SK-N-SH treated with all-trans-retinoic acid at 6 μM for 48 hours (cell line): ENCODE measurements around the gene PRRG2.

Experiments
- ATAC-seq: fragments of 200-7000 bp; cut with Tn5 transposase; 3 replicates; pipeline ENCODE4 v1.9.1; 2020; ENCODE audit warnings: mild to moderate bottlenecking, moderate library complexity
- ARNTL ChIP-seq: fragments of 450-650 bp; formaldehyde crosslinking; IDR thresholded peaks from 2 replicates; pipeline ENCODE4 v1.5.0; 2020; ENCODE audit warnings: low read depth, mild to moderate bottlenecking, moderate library complexity, borderline replicate concordance
- CSDC2 ChIP-seq: fragments of 250-450 bp; sonication (Bioruptor Pico); IDR thresholded peaks from 2 replicates; pipeline ENCODE4 v1.5.0; 2020; ENCODE audit warnings: mild to moderate bottlenecking, moderate library complexity
- CSRNP3 ChIP-seq: fragments of 250-450 bp; sonication (Bioruptor Pico); IDR thresholded peaks from 2 replicates; pipeline ENCODE4 v1.5.1; 2021; ENCODE audit warnings: mild to moderate bottlenecking, moderate library complexity
- ESRRG ChIP-seq: fragments of 250-450 bp; sonication (Bioruptor Pico); IDR thresholded peaks from 2 replicates; pipeline ENCODE4 v1.6.1; 2021; ENCODE audit warnings: mild to moderate bottlenecking
- ISL1 ChIP-seq: fragments of 250-450 bp; sonication (Bioruptor Pico); IDR thresholded peaks from 2 replicates; pipeline ENCODE4 v2.1.2; 2022; ENCODE audit warnings: mild to moderate bottlenecking, moderate library complexity
- PPARA ChIP-seq: fragments of 250-450 bp; sonication (Bioruptor Pico); IDR thresholded peaks from 2 replicates; pipeline ENCODE4 v1.5.0; 2020; ENCODE audit warnings: mild to moderate bottlenecking, borderline replicate concordance
- RARB ChIP-seq: fragments of 250-450 bp; sonication (Bioruptor Pico); IDR thresholded peaks from 2 replicates; pipeline ENCODE4 v1.8.0; 2021; ENCODE audit warnings: mild to moderate bottlenecking, moderate library complexity
- SNAI2 ChIP-seq: fragments of 250-450 bp; sonication (Bioruptor Pico); IDR thresholded peaks from 2 replicates; pipeline ENCODE4 v1.5.0; 2020; ENCODE audit warnings: mild to moderate bottlenecking, moderate library complexity
- TCF4 ChIP-seq: fragments of 250-450 bp; sonication (Bioruptor Pico); IDR thresholded peaks from 2 replicates; pipeline ENCODE4 v1.8.0; 2021; ENCODE audit warnings: mild to moderate bottlenecking, moderate library complexity, borderline replicate concordance
- ZFP3 ChIP-seq: fragments of 250-450 bp; sonication (Bioruptor Pico); IDR thresholded peaks from 2 replicates; pipeline ENCODE4 v1.5.0; 2020; ENCODE audit warnings: mild to moderate bottlenecking, moderate library complexity
- ZNF565 ChIP-seq: fragments of 450-650 bp; formaldehyde crosslinking; conservative IDR thresholded peaks from 2 replicates; pipeline ENCODE4 v1.5.0; 2020; ENCODE audit warnings: low read depth, mild to moderate bottlenecking, moderate library complexity
- ZNF70 ChIP-seq: fragments of 450-650 bp; formaldehyde crosslinking; IDR thresholded peaks from 2 replicates; pipeline ENCODE4 v1.5.0; 2020; ENCODE audit warnings: mild to moderate bottlenecking, moderate library complexity
- ZNF8 ChIP-seq: fragments of 450-650 bp; formaldehyde crosslinking; IDR thresholded peaks from 2 replicates; pipeline ENCODE4 v1.5.0; 2020; ENCODE audit warnings: mild to moderate bottlenecking, moderate library complexity
- TF ChIP-seq, protein P1 (sequence below): fragments of 250-450 bp; sonication (Bioruptor Pico); IDR thresholded peaks from 2 replicates; pipeline ENCODE4 v1.8.0; 2021; ENCODE audit warnings: low read depth, mild to moderate bottlenecking, moderate library complexity, borderline replicate concordance
- TF ChIP-seq, protein P2 (sequence below): fragments of 250-450 bp; sonication (Bioruptor Pico); IDR thresholded peaks from 2 replicates; pipeline ENCODE4 v1.5.1; 2020; ENCODE audit warnings: low read depth, mild to moderate bottlenecking, moderate library complexity
- TF ChIP-seq, protein P3 (sequence below): fragments of 250-450 bp; sonication (Bioruptor Pico); IDR thresholded peaks from 2 replicates; pipeline ENCODE4 v1.5.0; 2020; ENCODE audit warnings: mild to moderate bottlenecking, moderate library complexity

The PRRG2 gene

GRCh38 chr19:49574206-49574755, 6.8 kb upstream of the PRRG2 start:
- TF ChIP-seq, protein P1, sequence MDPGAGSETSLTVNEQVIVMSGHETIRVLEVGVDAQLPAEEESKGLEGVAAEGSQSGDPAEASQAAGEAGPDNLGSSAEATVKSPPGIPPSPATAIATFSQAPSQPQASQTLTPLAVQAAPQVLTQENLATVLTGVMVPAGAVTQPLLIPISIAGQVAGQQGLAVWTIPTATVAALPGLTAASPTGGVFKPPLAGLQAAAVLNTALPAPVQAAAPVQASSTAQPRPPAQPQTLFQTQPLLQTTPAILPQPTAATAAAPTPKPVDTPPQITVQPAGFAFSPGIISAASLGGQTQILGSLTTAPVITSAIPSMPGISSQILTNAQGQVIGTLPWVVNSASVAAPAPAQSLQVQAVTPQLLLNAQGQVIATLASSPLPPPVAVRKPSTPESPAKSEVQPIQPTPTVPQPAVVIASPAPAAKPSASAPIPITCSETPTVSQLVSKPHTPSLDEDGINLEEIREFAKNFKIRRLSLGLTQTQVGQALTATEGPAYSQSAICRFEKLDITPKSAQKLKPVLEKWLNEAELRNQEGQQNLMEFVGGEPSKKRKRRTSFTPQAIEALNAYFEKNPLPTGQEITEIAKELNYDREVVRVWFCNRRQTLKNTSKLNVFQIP (CRISPR knock-in tag): no peak
- TF ChIP-seq, protein P2, sequence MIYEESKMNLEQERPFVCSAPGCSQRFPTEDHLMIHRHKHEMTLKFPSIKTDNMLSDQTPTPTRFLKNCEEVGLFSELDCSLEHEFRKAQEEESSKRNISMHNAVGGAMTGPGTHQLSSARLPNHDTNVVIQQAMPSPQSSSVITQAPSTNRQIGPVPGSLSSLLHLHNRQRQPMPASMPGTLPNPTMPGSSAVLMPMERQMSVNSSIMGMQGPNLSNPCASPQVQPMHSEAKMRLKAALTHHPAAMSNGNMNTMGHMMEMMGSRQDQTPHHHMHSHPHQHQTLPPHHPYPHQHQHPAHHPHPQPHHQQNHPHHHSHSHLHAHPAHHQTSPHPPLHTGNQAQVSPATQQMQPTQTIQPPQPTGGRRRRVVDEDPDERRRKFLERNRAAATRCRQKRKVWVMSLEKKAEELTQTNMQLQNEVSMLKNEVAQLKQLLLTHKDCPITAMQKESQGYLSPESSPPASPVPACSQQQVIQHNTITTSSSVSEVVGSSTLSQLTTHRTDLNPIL: no peak
- no peak for TF ChIP-seq ESRRG (CRISPR knock-in tag)
- TF ChIP-seq CSRNP3: no peak
- TF ChIP-seq, all 23 proteins: peak for 0
- no peak for ATAC-seq

DNA sequence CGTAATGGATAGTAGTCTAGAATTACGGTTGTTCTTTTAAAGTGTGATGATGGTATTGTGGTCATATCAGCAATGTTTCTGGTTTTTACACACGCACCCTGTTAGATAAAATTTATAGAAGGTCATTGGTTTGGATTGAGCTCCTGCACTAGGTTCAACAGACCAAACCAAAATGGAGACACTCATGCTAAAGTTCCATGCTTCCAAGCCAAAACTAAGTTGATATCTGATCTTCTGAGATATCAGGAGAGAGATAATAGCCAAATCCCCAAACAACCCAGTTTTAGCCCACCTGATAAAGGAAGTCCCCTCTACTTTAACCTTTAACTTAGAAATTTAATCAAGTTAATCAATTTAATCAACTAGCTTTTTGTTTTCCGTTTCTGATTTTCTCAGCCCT, 1.9 kb upstream of the PRRG2 start:
- no peak for ATAC-seq
- TF ChIP-seq CSRNP3 (no peak), ZNF565 (CRISPR knock-in tag) (no peak), RARB (CRISPR knock-in tag) (no peak), PPARA (no peak), ZNF8 (no peak), ZFP3 (CRISPR knock-in tag) (0 out of 2 replicates have a peak, but pooled peaks have one; percentile 53), CSDC2 (CRISPR knock-in tag) (peak; percentile 71; the same call in 1 of the 2 replicates), ARNTL (CRISPR knock-in tag) (no peak), SNAI2 (CRISPR knock-in tag) (0 out of 2 replicates have a peak, but pooled peaks have one; percentile 41), ISL1 (peak; percentile 21; the same call in 1 of the 2 replicates)
- TF ChIP-seq, protein P3, sequence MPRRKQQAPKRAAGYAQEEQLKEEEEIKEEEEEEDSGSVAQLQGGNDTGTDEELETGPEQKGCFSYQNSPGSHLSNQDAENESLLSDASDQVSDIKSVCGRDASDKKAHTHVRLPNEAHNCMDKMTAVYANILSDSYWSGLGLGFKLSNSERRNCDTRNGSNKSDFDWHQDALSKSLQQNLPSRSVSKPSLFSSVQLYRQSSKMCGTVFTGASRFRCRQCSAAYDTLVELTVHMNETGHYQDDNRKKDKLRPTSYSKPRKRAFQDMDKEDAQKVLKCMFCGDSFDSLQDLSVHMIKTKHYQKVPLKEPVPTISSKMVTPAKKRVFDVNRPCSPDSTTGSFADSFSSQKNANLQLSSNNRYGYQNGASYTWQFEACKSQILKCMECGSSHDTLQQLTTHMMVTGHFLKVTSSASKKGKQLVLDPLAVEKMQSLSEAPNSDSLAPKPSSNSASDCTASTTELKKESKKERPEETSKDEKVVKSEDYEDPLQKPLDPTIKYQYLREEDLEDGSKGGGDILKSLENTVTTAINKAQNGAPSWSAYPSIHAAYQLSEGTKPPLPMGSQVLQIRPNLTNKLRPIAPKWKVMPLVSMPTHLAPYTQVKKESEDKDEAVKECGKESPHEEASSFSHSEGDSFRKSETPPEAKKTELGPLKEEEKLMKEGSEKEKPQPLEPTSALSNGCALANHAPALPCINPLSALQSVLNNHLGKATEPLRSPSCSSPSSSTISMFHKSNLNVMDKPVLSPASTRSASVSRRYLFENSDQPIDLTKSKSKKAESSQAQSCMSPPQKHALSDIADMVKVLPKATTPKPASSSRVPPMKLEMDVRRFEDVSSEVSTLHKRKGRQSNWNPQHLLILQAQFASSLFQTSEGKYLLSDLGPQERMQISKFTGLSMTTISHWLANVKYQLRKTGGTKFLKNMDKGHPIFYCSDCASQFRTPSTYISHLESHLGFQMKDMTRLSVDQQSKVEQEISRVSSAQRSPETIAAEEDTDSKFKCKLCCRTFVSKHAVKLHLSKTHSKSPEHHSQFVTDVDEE (CRISPR knock-in tag): no peak
- TF ChIP-seq, protein P1 (CRISPR knock-in tag): no peak
- TF ChIP-seq, all 23 proteins: peak for 4

DNA sequence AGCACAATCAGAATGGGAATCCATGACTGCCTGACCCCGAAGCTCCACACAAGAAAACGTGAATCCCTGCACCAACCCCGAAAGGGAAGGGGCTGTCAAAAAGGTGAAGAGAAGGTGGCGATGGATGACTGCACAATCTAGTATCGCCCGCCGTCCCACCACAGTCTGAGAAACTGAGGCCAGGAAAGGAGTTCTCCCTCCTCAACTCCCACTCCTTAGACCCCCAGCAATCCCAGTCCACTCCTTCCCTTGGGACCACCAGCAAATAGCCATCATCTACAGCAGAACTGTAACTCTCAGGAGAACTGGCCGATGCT, 1.2 kb upstream of the PRRG2 start:
- TF ChIP-seq, protein P1 (CRISPR knock-in tag): no peak
- no peak for TF ChIP-seq SNAI2 (CRISPR knock-in tag)
- TF ChIP-seq ZNF70: no peak
- no peak for TF ChIP-seq CSDC2 (CRISPR knock-in tag)
- no peak for TF ChIP-seq TCF4 (CRISPR knock-in tag)
- TF ChIP-seq PPARA: no peak
- no peak for TF ChIP-seq ZNF8
- ATAC-seq: peak; percentile 28
